ENCODE results near the gene C1orf94. TPM values are rescaled to one million over a fixed set of nuclear protein-coding genes. Genes with fewer than 3 reads are reported as not detected.
A peak's percentile ranks its signal among the peaks of the same experiment; 100 is the strongest.

The C1orf94 gene
- total RNA-seq, 4 donors from 2014 or later = 0.13 TPM; not detected in 3

- H3K4me3 ChIP-seq (ENCODE audit: low read depth, poor library complexity, severe bottlenecking) = peak overlapping the region; percentile 4
- peak; percentile 40 to 87 for DNase-seq (ENCODE audit: low spot score in 2 of 2)
- intact Hi-C loops (cut with DNase I; ENCODE audit: low total_unique reads) = no loop called here
- 6% methylated on average over 35 to 46 of the region's 46 CpGs for WGBS, 2 donors
- no peak for TF ChIP-seq POLR2A (IDR thresholded peaks at IDR 0.05)
- no peak for TF ChIP-seq CTCF (IDR thresholded peaks at IDR 0.05)
Observed at GRCh38 chr1:34162852-34163766, 13.6 kb upstream of the C1orf94 start.

DNA sequence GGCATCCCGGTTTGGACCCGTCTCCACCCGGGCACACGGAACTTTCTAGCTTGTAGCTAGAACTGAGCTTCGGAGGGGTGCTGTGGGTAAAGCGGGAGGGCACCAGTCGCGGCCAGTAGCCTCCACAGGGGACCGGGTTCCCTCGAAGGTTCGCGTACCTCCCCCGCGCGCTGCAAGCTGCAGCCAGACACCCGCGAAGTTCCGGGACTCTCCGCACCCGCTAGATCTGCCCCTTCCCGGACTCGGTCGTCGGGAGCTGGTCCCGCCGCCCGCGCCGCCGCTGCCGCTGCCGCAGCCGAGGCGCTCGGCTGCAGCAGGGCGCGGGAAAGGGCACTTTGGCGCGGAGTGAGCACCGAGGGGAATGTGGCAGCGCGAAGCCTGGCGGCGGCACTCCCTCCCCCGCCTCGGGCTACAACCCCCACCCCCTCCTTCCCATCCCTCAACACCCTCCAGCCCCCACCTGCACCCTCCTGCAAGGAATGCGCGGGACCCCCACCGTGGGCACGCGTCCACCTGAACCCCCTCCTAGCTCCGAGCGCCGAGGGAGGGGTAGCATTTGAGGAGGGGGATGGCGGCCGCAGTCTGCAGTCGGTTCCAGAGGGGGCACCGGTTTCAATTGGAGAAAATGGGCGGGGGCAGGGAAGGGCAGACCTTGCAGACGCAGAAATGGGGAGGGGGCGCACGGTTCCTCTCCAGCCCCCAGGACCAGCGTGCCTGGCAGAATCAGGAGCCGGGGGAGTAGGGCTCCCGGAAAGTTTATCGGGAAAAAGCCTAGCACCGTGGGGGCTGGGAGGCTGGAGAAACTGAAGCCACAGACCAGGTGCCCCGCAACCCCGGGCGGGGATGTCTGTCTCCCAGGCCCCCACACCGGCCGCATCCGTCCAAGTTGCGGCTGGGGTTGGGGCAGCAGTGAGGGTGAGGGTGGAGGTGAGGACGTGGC, 12.6 kb upstream of the C1orf94 start:
- no peak for DNase-seq (ENCODE audit: low spot score in 2 of 2)
- peak overlapping the region; percentile 4 for H3K4me3 ChIP-seq (ENCODE audit: low read depth, poor library complexity, severe bottlenecking)
- 1% methylated on average over 31 to 69 of the region's 75 CpGs for whole genome bisulfite sequencing, 2 donors
- intact Hi-C loops (cut with DNase I; ENCODE audit: low total_unique reads) = no loop called here
- TF ChIP-seq POLR2A (IDR thresholded peaks at IDR 0.05) (no peak), CTCF (IDR thresholded peaks at IDR 0.05) (no peak)

- intact Hi-C loops (cut with DNase I; ENCODE audit: low total_unique reads) = no loop called here
- no peak for TF ChIP-seq CTCF (IDR thresholded peaks at IDR 0.05)
- no peak for TF ChIP-seq POLR2A (IDR thresholded peaks at IDR 0.05)
- WGBS, 2 donors = 1% methylated on average over 12 to 15 of the region's 78 CpGs
- H3K4me3 ChIP-seq (ENCODE audit: low read depth, poor library complexity, severe bottlenecking) = no peak within 1 kb of the TSS
- DNase-seq (ENCODE audit: low spot score in 2 of 2) = no peak
Observed at GRCh38 chr1:34164771-34165391, 11.8 kb upstream of the C1orf94 start, which contains the start of gene CSMD2. TSS of gene CSMD2 (minus strand) at chr1:34165230. CDS start at chr1:34165097, 133 bp downstream.

GRCh38 chr1:34165422-34165921, 11.2 kb upstream of the C1orf94 start:
- no peak for DNase-seq (ENCODE audit: low spot score in 2 of 2)
- 3% methylated on average over 13 of the region's 13 CpGs for WGBS, 2 donors
- no peak overlapping the region for H3K4me3 ChIP-seq (ENCODE audit: low read depth, poor library complexity, severe bottlenecking)
- TF ChIP-seq CTCF (IDR thresholded peaks at IDR 0.05) (no peak), POLR2A (IDR thresholded peaks at IDR 0.05) (no peak)
- intact Hi-C loops (cut with DNase I; ENCODE audit: low total_unique reads) = no loop called here

DNA sequence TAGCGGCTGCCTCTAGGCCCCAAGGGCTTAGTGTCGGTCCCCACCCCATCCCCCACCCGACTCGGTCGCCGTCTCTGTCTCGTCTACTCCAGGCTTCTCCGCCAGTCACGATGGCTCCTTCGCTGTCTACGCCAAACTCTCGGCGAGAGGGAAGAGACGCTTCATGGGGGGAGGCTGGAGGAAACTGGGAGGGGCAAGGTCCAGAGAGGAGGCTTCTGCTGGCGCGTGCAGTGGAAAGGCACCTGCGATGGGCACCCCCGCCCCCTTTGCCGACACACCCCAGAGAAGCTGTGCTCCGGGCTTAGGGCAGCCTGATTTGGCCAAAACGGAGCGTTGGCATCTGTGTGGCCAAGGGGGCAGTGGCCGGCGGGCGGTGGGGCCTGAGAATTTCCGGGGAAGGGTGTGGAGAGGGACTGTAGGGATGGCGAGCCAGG, 10.5 kb upstream of the C1orf94 start:
- 2% methylated on average over 23 to 27 of the region's 27 CpGs for WGBS, 2 donors
- DNase-seq (ENCODE audit: low spot score in 2 of 2) = no peak
- intact Hi-C loops (cut with DNase I; ENCODE audit: low total_unique reads) = no loop called here
- TF ChIP-seq CTCF (IDR thresholded peaks at IDR 0.05) (no peak), POLR2A (IDR thresholded peaks at IDR 0.05) (no peak)
- H3K4me3 ChIP-seq (ENCODE audit: low read depth, poor library complexity, severe bottlenecking) = no peak overlapping the region
